ENCODE data around the gene CPNE7. TPM values are rescaled to one million over a fixed set of nuclear protein-coding genes. Genes with fewer than 3 reads are reported as not detected.

Gene CPNE7
- total and polyA plus RNA-seq, 4 donors = 0.30 to 0.56 (median 0.47) TPM; not detected in 1

- H3K9ac ChIP-seq (ENCODE audit: low read depth in 1 of 2, low read length in 2 of 2) = peak within 1 kb of the TSS; percentile 94
- WGBS = under 1% methylated on average over 87 of the region's 87 CpGs
- TF ChIP-seq CTCF (IDR thresholded peaks at IDR 0.05; ENCODE audit: low read depth, low read length, missing input control) (no peak), JUND (IDR thresholded peaks at IDR 0.05) (no peak), GABPA (IDR thresholded peaks at IDR 0.05 in 1 of 2, conservative IDR thresholded peaks at IDR 0.05 in 1 of 2) (peak in 1 of 2 donors; percentile 90), FOXA2 (IDR thresholded peaks at IDR 0.05) (peak; percentile 15), REST (IDR thresholded peaks at IDR 0.05) (peak; percentile 96), RXRA (IDR thresholded peaks at IDR 0.05) (no peak), NR2F2 (IDR thresholded peaks at IDR 0.05) (no peak), SP1 (IDR thresholded peaks at IDR 0.05) (peak; percentile 65), YY1 (IDR thresholded peaks at IDR 0.05) (peak; percentile 97), EGR1 (IDR thresholded peaks at IDR 0.05; ENCODE audit: low read depth in 2 of 2) (peak in 1 of 2 donors; percentile 54), TAF1 (conservative IDR thresholded peaks at IDR 0.05) (peak; percentile 97), RAD21 (IDR thresholded peaks at IDR 0.05) (no peak), HNF4A (conservative IDR thresholded peaks at IDR 0.05) (no peak), FOXA1 (IDR thresholded peaks at IDR 0.05) (peak; percentile 29), MAX (IDR thresholded peaks at IDR 0.05) (no peak), ZBTB33 (IDR thresholded peaks at IDR 0.05) (no peak), HNF4G (IDR thresholded peaks at IDR 0.05) (no peak)
- H3K27me3 ChIP-seq (ENCODE audit: control insufficient read depth in 4 of 4, insufficient read depth in 4 of 4, low read length in 3 of 4) = no peaks in the 10 kb centered on the region
- H3K27ac ChIP-seq (ENCODE audit: low read depth in 1 of 2, low read length in 2 of 2) = peak within 1 kb of the TSS; percentile 94 to 97
- H3K4me1 ChIP-seq (ENCODE audit: control insufficient read depth in 4 of 4, insufficient read depth in 4 of 4, low read length in 3 of 4) = peaks cover 13 to 48% (median 30%) of the 10 kb centered on the region in 4 donors
- H3K9me3 ChIP-seq (ENCODE audit: control insufficient read depth in 4 of 4, low read length in 3 of 4) = no peaks in the 10 kb centered on the region
- peak within 1 kb of the TSS; percentile 70 to 90 (median 87) for H3K4me3 ChIP-seq (ENCODE audit: low read depth in 1 of 3, low read length in 3 of 3)
- peak; percentile 93 for DNase-seq (ENCODE audit: low spot score)
- peaks cover 8 to 31% (median 31%) of the 10 kb centered on the region in 4 donors for H3K36me3 ChIP-seq (ENCODE audit: control insufficient read depth in 4 of 4, insufficient read depth in 3 of 4, low read depth in 1 of 4, low read length in 3 of 4)
Observed at GRCh38 chr16:89560378-89561141, 15.0 kb upstream of the CPNE7 start, which contains the start of gene RPL13. Gene RPL13, plus strand, starts transcription at chr16:89560682. Its CDS starts 278 bp downstream, at chr16:89560960.
